HL-60 (cell line): ENCODE measurements around the gene CTNND2.

Experiments
- DNase-seq, 2 experiments: peaks; one replicate each; pipeline ENCODE4 v3.0.0-alpha.2; 2010 to 2020; ENCODE audit warnings: low read depth in 1 of 2, low spot score in 1 of 2
- H3K27ac ChIP-seq: fragments of 250-450 bp; sonication (Bioruptor Pico); replicated peaks from 2 replicates; pipeline ENCODE4 v1.5.1; 2020; ENCODE audit warnings: mild to moderate bottlenecking, moderate library complexity
- H3K27me3 ChIP-seq: fragments of 250-450 bp; sonication (Bioruptor Pico); 2 replicates; pipeline ENCODE4 v1.5.1; 2021; ENCODE audit warnings: mild to moderate bottlenecking, moderate library complexity; ENCODE audit not compliant: insufficient read depth, poor library complexity, severe bottlenecking
- H3K4me3 ChIP-seq: replicated peaks from 2 replicates; pipeline ENCODE4 v1.5.1; 2011; ENCODE audit warnings: mild to moderate bottlenecking, control low read depth, low read length; ENCODE audit not compliant: insufficient read depth
- GABPA ChIP-seq: IDR thresholded peaks from 2 replicates; pipeline ENCODE4 v1.6.1; 2012; ENCODE audit warnings: low read depth
- POLR2AphosphoS5 ChIP-seq: IDR thresholded peaks from 2 replicates; pipeline ENCODE4 v1.6.1; 2012; ENCODE audit warnings: low read depth
- SPI1 ChIP-seq: IDR thresholded peaks from 2 replicates; pipeline ENCODE4 v1.6.1; 2012; ENCODE audit warnings: low read depth, mild to moderate bottlenecking, borderline replicate concordance
- TF ChIP-seq, protein P1 (sequence below): IDR thresholded peaks from one replicate; pipeline ENCODE4 v1.5.1; 2011; ENCODE audit warnings: low read length, control low read depth, inconsistent platforms; ENCODE audit not compliant: insufficient read depth
- TF ChIP-seq, protein P2 (sequence below): IDR thresholded peaks from 2 replicates; pipeline ENCODE4 v1.6.1; 2012; ENCODE audit warnings: low read depth; ENCODE audit not compliant: insufficient replicate concordance

Gene CTNND2

DNA sequence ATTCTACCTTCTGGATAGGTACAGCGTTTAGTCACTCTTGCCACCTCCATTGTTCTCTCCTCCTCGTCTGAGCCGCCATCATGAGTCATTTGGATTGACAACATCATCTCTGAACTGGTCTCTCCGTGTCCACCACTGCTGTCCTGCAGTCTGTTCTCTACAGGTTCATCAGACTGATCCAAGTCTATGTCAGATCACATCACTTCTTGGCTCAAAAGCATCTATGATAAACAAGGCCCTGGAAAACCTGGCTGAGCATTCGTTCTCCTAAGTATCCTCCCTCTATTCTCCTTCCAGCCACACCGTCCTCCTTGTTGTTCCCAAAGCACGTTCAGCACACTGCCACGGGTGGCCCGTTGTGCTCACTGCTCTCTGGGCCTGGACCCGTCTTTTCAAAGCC is 50.5 kb downstream of the CTNND2 start:
- no peaks in the 10 kb centered on the region for H3K27me3 ChIP-seq
- no peak for DNase-seq
- TF ChIP-seq GABPA: no peak
- no peak for TF ChIP-seq SPI1
- no peak for TF ChIP-seq POLR2AphosphoS5
- TF ChIP-seq, protein P1, sequence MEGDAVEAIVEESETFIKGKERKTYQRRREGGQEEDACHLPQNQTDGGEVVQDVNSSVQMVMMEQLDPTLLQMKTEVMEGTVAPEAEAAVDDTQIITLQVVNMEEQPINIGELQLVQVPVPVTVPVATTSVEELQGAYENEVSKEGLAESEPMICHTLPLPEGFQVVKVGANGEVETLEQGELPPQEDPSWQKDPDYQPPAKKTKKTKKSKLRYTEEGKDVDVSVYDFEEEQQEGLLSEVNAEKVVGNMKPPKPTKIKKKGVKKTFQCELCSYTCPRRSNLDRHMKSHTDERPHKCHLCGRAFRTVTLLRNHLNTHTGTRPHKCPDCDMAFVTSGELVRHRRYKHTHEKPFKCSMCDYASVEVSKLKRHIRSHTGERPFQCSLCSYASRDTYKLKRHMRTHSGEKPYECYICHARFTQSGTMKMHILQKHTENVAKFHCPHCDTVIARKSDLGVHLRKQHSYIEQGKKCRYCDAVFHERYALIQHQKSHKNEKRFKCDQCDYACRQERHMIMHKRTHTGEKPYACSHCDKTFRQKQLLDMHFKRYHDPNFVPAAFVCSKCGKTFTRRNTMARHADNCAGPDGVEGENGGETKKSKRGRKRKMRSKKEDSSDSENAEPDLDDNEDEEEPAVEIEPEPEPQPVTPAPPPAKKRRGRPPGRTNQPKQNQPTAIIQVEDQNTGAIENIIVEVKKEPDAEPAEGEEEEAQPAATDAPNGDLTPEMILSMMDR: no peak
- TF ChIP-seq, protein P2, sequence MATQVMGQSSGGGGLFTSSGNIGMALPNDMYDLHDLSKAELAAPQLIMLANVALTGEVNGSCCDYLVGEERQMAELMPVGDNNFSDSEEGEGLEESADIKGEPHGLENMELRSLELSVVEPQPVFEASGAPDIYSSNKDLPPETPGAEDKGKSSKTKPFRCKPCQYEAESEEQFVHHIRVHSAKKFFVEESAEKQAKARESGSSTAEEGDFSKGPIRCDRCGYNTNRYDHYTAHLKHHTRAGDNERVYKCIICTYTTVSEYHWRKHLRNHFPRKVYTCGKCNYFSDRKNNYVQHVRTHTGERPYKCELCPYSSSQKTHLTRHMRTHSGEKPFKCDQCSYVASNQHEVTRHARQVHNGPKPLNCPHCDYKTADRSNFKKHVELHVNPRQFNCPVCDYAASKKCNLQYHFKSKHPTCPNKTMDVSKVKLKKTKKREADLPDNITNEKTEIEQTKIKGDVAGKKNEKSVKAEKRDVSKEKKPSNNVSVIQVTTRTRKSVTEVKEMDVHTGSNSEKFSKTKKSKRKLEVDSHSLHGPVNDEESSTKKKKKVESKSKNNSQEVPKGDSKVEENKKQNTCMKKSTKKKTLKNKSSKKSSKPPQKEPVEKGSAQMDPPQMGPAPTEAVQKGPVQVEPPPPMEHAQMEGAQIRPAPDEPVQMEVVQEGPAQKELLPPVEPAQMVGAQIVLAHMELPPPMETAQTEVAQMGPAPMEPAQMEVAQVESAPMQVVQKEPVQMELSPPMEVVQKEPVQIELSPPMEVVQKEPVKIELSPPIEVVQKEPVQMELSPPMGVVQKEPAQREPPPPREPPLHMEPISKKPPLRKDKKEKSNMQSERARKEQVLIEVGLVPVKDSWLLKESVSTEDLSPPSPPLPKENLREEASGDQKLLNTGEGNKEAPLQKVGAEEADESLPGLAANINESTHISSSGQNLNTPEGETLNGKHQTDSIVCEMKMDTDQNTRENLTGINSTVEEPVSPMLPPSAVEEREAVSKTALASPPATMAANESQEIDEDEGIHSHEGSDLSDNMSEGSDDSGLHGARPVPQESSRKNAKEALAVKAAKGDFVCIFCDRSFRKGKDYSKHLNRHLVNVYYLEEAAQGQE: no peak
- no peak overlapping the region for H3K27ac ChIP-seq
- no peak overlapping the region for H3K4me3 ChIP-seq

GRCh38 chr5:11853140-11853539 is 51.1 kb downstream of the CTNND2 start:
- TF ChIP-seq SPI1 (no peak), GABPA (no peak), POLR2AphosphoS5 (no peak)
- TF ChIP-seq, protein P2: no peak
- TF ChIP-seq, protein P1: no peak
- Histone ChIP-seq H3K27ac (no peak overlapping the region), H3K4me3 (no peak overlapping the region), H3K27me3 (no peaks in the 10 kb centered on the region)
- no peak for DNase-seq

GRCh38 chr5:11852717-11853087 is 51.5 kb downstream of the CTNND2 start:
- H3K4me3 ChIP-seq: no peak overlapping the region
- DNase-seq: no peak
- H3K27me3 ChIP-seq: no peaks in the 10 kb centered on the region
- TF ChIP-seq, protein P2: no peak
- TF ChIP-seq GABPA (no peak), POLR2AphosphoS5 (no peak), SPI1 (no peak)
- TF ChIP-seq, protein P1: no peak
- H3K27ac ChIP-seq: no peak overlapping the region
